Pancreas (tissue), 10 donors: ENCODE data around the gene GEMIN5. TPM values are rescaled to one million over a fixed set of nuclear protein-coding genes. Genes with fewer than 3 reads are reported as not detected.
"Not testable (repeated sequence)": the region's sequence is repeated elsewhere in the genome, so short reads cannot be mapped to it uniquely, and the experiment has no call there.

Experiments
- ATAC-seq, 4 donors: fragments of 200-7000 bp; cut with Tn5 transposase; one replicate each; pipeline versions ENCODE4 v1.8.0 to v1.9.1; 2020; ENCODE audit warnings: mild to moderate bottlenecking in 4 of 4, moderate library complexity in 4 of 4
- DNase-seq, 6 donors: peaks; one replicate each; pipeline ENCODE4 v3.0.0-alpha.2; 2020
- FAIRE-seq: peaks from 2 replicates; lab custom pipeline; 2012; peaks lifted over from hg19 to GRCh38; lab: Jason Lieb, UNC
- H3K27ac ChIP-seq, 4 donors: fragments of 200-600 bp; sonication (generic); 1 replicate in 3 of 4; 2 replicates in 1 of 4; pipeline versions ENCODE4 v1.5.0 to v1.8.0; 2020
- H3K27me3 ChIP-seq, 4 donors: fragments of 200-600 bp; one replicate each; pipeline ENCODE4 v1.8.0; 2021
- H3K36me3 ChIP-seq, 3 donors: fragments of 200-600 bp; sonication (generic) in 1 of 3; one replicate each; pipeline versions ENCODE4 v1.5.0 to v1.8.0; 2020 to 2021
- H3K4me1 ChIP-seq, 3 donors: fragments of 200-600 bp; one replicate each; pipeline ENCODE4 v1.8.0; 2021
- H3K4me3 ChIP-seq, 4 donors: fragments of 200-600 bp; sonication (generic) in 2 of 4; one replicate each; pipeline versions ENCODE4 v1.5.0 to v1.8.0; 2020 to 2021
- H3K9me3 ChIP-seq, 4 donors: fragments of 200-600 bp; one replicate each; pipeline ENCODE4 v1.8.0; 2021
- WGBS, 2 donors: extraction: QIAGEN DNeasy Blood & Tissue Kit; methylation state at CpG; one replicate each; pipeline ENCODE4 v1.1.7; 2013; 5-methylcytosine and 5-hydroxymethylcytosine counted together
- intact Hi-C, 3 donors: fragments of 100-400 bp; cut with DNase I; formaldehyde crosslinking; loops; one replicate each; pipeline versions ENCODE4 v1.11.1 to v1.14.2; 2022
- polyA plus RNA-seq, 2 donors: library from polyadenylated mRNA; stranded (reverse); fragments of 200-250 nt; gene quantifications; one replicate each; pipeline ENCODE4 v1.2.3, GENCODE V29; 2013
- total RNA-seq, 6 donors: library from RNA; stranded (reverse); fragmentation: NEBNext Ultra II Directional in 4 of 6; extraction: Animal tissue kit (Norgen Biotek cat#: 25700) in 4 of 6; gene quantifications; one replicate each; pipeline versions ENCODE4 v1.2.1 to v1.2.4, GENCODE V29; 2021 to 2023
- TF ChIP-seq, protein P1 (sequence below), 4 donors: fragments of 200-600 bp; sonication (generic) in 3 of 4; IDR thresholded peaks; one replicate each; pipeline versions ENCODE4 v1.5.0 to v1.8.0; 2021; ENCODE audit warnings: antibody characterized with exemption in 4 of 4
- donor health status: healthy with polysubstance abuse.
- donor health status: DM: no; HTN: no; CAD: no; lungs with moderate emphysema.
- donor health status: DM: no; HTN: no; CAD: no.
- donor health status: control.
- donor health status: control.
- donor health status: Bipolar disorder and iron deficiency.
- donor health status: DM: yes; HTN: yes; CAD: no.
- donor health status: DM: no; HTN: no; CAD: no.
- donor health status: DM: no; HTN: no; CAD: no.
- donor health status: DM: yes; HTN: yes; CAD: no.

Gene GEMIN5, protein sequence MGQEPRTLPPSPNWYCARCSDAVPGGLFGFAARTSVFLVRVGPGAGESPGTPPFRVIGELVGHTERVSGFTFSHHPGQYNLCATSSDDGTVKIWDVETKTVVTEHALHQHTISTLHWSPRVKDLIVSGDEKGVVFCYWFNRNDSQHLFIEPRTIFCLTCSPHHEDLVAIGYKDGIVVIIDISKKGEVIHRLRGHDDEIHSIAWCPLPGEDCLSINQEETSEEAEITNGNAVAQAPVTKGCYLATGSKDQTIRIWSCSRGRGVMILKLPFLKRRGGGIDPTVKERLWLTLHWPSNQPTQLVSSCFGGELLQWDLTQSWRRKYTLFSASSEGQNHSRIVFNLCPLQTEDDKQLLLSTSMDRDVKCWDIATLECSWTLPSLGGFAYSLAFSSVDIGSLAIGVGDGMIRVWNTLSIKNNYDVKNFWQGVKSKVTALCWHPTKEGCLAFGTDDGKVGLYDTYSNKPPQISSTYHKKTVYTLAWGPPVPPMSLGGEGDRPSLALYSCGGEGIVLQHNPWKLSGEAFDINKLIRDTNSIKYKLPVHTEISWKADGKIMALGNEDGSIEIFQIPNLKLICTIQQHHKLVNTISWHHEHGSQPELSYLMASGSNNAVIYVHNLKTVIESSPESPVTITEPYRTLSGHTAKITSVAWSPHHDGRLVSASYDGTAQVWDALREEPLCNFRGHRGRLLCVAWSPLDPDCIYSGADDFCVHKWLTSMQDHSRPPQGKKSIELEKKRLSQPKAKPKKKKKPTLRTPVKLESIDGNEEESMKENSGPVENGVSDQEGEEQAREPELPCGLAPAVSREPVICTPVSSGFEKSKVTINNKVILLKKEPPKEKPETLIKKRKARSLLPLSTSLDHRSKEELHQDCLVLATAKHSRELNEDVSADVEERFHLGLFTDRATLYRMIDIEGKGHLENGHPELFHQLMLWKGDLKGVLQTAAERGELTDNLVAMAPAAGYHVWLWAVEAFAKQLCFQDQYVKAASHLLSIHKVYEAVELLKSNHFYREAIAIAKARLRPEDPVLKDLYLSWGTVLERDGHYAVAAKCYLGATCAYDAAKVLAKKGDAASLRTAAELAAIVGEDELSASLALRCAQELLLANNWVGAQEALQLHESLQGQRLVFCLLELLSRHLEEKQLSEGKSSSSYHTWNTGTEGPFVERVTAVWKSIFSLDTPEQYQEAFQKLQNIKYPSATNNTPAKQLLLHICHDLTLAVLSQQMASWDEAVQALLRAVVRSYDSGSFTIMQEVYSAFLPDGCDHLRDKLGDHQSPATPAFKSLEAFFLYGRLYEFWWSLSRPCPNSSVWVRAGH (N-terminal part only)
- total RNA-seq: 1 to 10 TPM; 4.7 to 7.3 (median 6.6) TPM
- 1 to 10 TPM; 1.7 to 3.1 TPM for polyA plus RNA-seq

DNA sequence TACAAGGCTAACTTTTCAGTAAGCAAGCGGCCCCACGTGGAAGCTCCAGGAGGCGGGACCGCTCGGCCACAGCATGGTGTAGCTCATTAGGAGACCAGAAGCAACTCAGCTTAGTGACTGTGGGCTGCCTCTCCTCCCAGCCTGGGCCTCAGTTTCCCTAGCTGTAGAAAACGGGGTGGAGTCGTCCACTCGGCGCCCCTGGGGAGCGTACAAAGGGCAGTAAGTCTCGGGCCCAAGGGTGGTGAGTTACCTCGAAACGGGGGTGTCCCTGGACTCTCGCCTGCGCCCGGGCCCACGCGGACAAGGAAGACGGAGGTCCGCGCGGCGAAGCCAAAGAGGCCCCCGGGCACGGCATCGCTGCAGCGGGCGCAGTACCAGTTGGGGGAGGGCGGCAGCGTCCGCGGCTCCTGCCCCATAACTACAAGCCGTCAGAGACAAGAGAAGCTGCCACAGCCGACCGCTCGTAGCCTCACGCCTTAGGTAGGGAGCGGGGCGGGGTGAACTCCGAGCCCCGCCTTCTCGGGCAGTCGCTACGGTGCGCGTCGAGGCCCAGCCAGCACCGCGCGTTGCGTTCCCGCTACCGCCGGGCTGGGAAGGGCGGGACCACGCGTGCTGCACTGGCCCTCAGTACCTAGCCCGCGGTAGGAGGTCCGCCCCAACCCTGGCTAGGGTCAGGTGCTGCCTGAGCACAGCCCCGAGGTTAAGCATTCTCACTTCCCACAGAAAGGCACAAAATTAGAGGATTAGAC, at the start of gene GEMIN5:
Gene GEMIN5 (minus strand): TSS at position 494 of the 749 bp plus-strand sequence. CDS start 78 bp downstream, at position 416.
- no peaks in the 10 kb centered on the region for H3K9me3 ChIP-seq
- no peak for FAIRE-seq
- peak; percentile 95 to 97 (median 96) for ATAC-seq
- H3K4me1 ChIP-seq: peaks cover 6 to 29% (median 18%) of the 10 kb centered on the region in 3 donors
- peak within 1 kb of the TSS; percentile 60 to 99 (median 90) for H3K4me3 ChIP-seq
- H3K36me3 ChIP-seq: no peaks in the 10 kb centered on the region
- no peaks in the 10 kb centered on the region for H3K27me3 ChIP-seq
- intact Hi-C loops: no loop called here
- peak within 1 kb of the TSS in 3 of 4 donors; percentile 13 to 33 (median 20) for H3K27ac ChIP-seq
- DNase-seq: peak; percentile 79 to 93 (median 86)
- TF ChIP-seq, protein P1, sequence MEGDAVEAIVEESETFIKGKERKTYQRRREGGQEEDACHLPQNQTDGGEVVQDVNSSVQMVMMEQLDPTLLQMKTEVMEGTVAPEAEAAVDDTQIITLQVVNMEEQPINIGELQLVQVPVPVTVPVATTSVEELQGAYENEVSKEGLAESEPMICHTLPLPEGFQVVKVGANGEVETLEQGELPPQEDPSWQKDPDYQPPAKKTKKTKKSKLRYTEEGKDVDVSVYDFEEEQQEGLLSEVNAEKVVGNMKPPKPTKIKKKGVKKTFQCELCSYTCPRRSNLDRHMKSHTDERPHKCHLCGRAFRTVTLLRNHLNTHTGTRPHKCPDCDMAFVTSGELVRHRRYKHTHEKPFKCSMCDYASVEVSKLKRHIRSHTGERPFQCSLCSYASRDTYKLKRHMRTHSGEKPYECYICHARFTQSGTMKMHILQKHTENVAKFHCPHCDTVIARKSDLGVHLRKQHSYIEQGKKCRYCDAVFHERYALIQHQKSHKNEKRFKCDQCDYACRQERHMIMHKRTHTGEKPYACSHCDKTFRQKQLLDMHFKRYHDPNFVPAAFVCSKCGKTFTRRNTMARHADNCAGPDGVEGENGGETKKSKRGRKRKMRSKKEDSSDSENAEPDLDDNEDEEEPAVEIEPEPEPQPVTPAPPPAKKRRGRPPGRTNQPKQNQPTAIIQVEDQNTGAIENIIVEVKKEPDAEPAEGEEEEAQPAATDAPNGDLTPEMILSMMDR (IDR thresholded peaks at IDR 0.05): no peak
- 0% methylated on average over 49 to 61 of the region's 61 CpGs for WGBS, 2 donors

DNA sequence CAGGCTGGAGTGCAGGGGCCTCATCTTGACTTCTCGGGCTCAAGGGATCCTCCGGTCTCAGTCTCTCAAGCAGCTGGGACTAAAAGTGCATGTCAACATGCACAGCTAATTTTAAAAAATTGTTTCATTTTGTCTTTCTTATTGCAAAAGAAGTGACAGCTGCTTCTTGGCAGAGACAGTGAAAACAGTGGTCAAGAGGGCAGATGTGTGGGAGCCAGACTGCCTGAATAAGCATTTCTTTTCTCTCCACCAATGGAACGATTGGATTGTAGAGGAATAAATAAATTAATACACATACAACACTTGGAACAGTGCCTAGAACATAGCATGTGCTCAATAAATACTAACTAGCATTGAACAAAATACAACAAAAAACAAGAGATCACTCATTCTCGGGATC, 48.1 kb upstream of the GEMIN5 start:
- ATAC-seq (no peak), FAIRE-seq (no peak), DNase-seq (no peak)
- TF ChIP-seq, protein P1 (IDR thresholded peaks at IDR 0.05): no peak
- intact Hi-C loops: no loop called here
- Histone ChIP-seq H3K4me1 (no peaks in the 10 kb centered on the region), H3K4me3 (no peak overlapping the region), H3K36me3 (no peaks in the 10 kb centered on the region), H3K9me3 (no peaks in the 10 kb centered on the region), H3K27ac (no peak overlapping the region), H3K27me3 (no peaks in the 10 kb centered on the region)
- WGBS, 2 donors: 64 to 69% methylated on average over 4 of the region's 4 CpGs

DNA sequence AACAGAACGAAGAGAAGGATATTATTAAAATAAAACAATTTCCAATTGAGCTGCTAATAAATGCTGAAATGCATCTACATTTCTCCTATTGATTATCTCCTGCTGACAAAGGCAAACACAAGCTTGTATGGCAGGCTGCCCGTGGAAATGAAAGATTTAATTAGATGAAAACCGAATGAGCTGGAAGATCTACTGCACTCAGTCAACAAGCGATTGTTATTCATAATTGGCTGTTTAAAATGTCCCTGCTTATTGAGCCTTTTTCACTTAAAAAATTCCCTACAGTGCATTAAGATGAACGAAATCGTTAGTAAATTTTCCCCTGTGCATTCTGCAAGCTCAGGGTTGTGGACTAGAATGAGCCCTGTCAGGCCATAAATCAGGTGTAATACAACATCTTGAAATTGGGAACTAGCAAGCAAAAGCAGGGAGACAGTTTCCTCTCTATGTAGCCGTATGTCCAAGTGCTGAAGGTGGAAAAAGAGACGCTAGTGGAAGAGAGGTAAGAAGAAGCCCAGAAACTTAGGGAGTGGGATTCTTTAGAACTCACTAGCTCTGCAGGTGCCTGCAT, 47.0 kb upstream of the GEMIN5 start:
- FAIRE-seq: no peak
- WGBS, 2 donors: 51 to 54% methylated on average over 8 of the region's 8 CpGs
- TF ChIP-seq, protein P1 (IDR thresholded peaks at IDR 0.05): no peak
- Histone ChIP-seq H3K4me1 (no peaks in the 10 kb centered on the region), H3K36me3 (no peaks in the 10 kb centered on the region), H3K27me3 (no peaks in the 10 kb centered on the region), H3K27ac (no peak overlapping the region), H3K9me3 (no peaks in the 10 kb centered on the region), H3K4me3 (no peak overlapping the region)
- ATAC-seq: no peak
- DNase-seq: no peak
- intact Hi-C loops: no loop called here

DNA sequence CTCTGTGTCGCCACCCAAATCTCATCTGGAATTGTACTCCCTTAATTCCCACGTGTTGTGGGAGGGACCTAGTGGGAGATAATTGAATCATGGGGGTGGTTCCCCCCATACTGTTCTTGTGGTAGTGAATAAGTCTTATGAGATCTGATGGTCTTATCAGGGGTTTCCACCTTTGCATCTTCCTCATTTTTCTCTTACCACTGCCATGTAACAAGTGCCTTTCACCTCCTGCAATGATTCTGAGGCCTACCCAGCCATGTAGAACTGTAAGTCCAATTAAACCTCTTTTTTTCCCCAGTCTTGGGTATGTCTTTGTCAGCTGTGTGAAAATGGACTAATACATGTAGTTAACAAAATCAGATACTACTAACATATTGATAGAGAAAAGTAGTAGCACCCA, 40.3 kb upstream of the GEMIN5 start:
- 93 to 98% methylated on average over 2 of the region's 2 CpGs for WGBS, 2 donors
- H3K36me3 ChIP-seq, FAIRE-seq, H3K27me3 ChIP-seq, DNase-seq, H3K9me3 ChIP-seq, intact Hi-C loops, H3K27ac ChIP-seq, ATAC-seq, H3K4me1 ChIP-seq, H3K4me3 ChIP-seq: not testable (repeated sequence)
